AG09309 (cell line): ENCODE results near the gene RCSD1.

Experiments used
- DNase-seq: peaks from one replicate; pipeline ENCODE4 v3.0.0-alpha.2; 2010; ENCODE audit warnings: low read depth
- H3K4me3 ChIP-seq: 2 replicates; pipeline ENCODE4 v1.5.1; 2011; ENCODE audit warnings: mild to moderate bottlenecking, low read depth, low read length, moderate library complexity; ENCODE audit not compliant: control insufficient read depth
- TF ChIP-seq, protein P1 (sequence below): IDR thresholded peaks from 2 replicates; pipeline ENCODE4 v1.5.1; 2011; ENCODE audit warnings: mild to moderate bottlenecking, low read depth, low read length, inconsistent platforms; ENCODE audit not compliant: insufficient read depth, control insufficient read depth; ENCODE audit errors: missing control alignments

The RCSD1 gene

DNA sequence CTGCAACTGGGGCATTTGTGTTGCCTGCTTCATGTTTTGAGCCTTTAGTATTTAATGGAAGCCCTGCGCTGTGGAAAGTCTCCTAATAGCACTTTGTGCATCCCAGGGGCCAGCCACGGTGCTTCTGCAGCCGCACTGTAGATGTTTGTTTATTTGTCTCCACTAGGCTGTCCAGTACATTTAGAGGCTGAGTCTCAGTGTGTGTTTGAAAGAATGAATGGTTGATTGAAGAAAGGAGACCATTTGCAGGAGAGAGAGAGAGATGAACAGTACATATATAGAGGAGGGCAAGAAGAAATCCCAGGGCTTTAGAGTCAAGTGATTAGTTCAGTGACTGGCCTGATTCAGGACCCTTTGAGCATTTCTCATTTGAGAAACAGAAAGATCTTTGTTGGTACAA lies 125.6 kb downstream of the RCSD1 start:
- TF ChIP-seq, protein P1, sequence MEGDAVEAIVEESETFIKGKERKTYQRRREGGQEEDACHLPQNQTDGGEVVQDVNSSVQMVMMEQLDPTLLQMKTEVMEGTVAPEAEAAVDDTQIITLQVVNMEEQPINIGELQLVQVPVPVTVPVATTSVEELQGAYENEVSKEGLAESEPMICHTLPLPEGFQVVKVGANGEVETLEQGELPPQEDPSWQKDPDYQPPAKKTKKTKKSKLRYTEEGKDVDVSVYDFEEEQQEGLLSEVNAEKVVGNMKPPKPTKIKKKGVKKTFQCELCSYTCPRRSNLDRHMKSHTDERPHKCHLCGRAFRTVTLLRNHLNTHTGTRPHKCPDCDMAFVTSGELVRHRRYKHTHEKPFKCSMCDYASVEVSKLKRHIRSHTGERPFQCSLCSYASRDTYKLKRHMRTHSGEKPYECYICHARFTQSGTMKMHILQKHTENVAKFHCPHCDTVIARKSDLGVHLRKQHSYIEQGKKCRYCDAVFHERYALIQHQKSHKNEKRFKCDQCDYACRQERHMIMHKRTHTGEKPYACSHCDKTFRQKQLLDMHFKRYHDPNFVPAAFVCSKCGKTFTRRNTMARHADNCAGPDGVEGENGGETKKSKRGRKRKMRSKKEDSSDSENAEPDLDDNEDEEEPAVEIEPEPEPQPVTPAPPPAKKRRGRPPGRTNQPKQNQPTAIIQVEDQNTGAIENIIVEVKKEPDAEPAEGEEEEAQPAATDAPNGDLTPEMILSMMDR = no peak
- no peak overlapping the region for H3K4me3 ChIP-seq
- no peak for DNase-seq
